Heart left ventricle (tissue), 16 donors: ENCODE results near the gene MYO16. TPM values are rescaled to one million over a fixed set of nuclear protein-coding genes. Genes with fewer than 3 reads are reported as not detected.

Experiments used
- ATAC-seq, 4 donors: fragments of 200-7000 bp; cut with Tn5 transposase; one replicate each; pipeline ENCODE4 v1.9.1; 2020 to 2022; ENCODE audit warnings: moderate library complexity in 4 of 4, mild to moderate bottlenecking in 3 of 4, moderate number of reproducible peaks in 1 of 4
- DNase-seq, 5 donors: peaks; one replicate each; pipeline ENCODE4 v3.0.0-alpha.2; 2020
- H3K27ac ChIP-seq, 12 donors: fragments of 200-600 bp; sonication (generic) in 4 of 12; one replicate each; pipeline versions ENCODE4 v1.5.0 to v1.8.0; 2016 to 2022; ENCODE audit warnings: mild to moderate bottlenecking in 2 of 12
- H3K27me3 ChIP-seq, 9 donors: fragments of 200-600 bp; sonication (generic) in 2 of 9; one replicate each; pipeline versions ENCODE4 v1.5.1 to v1.8.0; 2016 to 2022; ENCODE audit warnings: mild to moderate bottlenecking in 3 of 9
- H3K36me3 ChIP-seq, 9 donors: fragments of 200-600 bp; sonication (generic) in 2 of 9; one replicate each; pipeline versions ENCODE4 v1.5.0 to v1.8.0; 2018 to 2022; ENCODE audit warnings: mild to moderate bottlenecking in 2 of 9
- H3K4me1 ChIP-seq, 12 donors: fragments of 200-600 bp; sonication (generic) in 4 of 12; one replicate each; pipeline versions ENCODE4 v1.5.0 to v1.8.0; 2016 to 2022; ENCODE audit warnings: mild to moderate bottlenecking in 3 of 12
- H3K4me3 ChIP-seq, 12 donors: fragments of 200-600 bp; sonication (generic) in 4 of 12; one replicate each; pipeline versions ENCODE4 v1.5.0 to v1.8.0; 2017 to 2022; ENCODE audit warnings: mild to moderate bottlenecking in 9 of 12, moderate library complexity in 4 of 12
- H3K9me3 ChIP-seq, 12 donors: fragments of 200-600 bp; sonication (generic) in 4 of 12; one replicate each; pipeline versions ENCODE4 v1.5.0 to v1.8.0; 2016 to 2022; ENCODE audit warnings: mild to moderate bottlenecking in 1 of 12
- CTCF ChIP-seq, 12 donors: fragments of 200-600 bp; sonication (generic) in 4 of 12; IDR thresholded peaks; one replicate each; pipeline versions ENCODE4 v1.5.0 to v1.8.0; 2018 to 2022; ENCODE audit warnings: antibody characterized with exemption in 12 of 12, mild to moderate bottlenecking in 5 of 12
- POLR2A ChIP-seq, 2 donors: fragments of 450-650 bp; IDR thresholded peaks; one replicate each; pipeline ENCODE4 v1.6.1; 2017; ENCODE audit warnings: antibody characterized with exemption in 2 of 2, mild to moderate bottlenecking in 2 of 2, moderate library complexity in 2 of 2
- WGBS, 4 donors: extraction: QIAGEN DNeasy Blood & Tissue Kit in 2 of 4; methylation state at CpG; one replicate each; pipeline versions ENCODE4 v1.1.5 to v1.1.7; 2013 to 2018; 5-methylcytosine and 5-hydroxymethylcytosine counted together
- intact Hi-C, 10 donors: fragments of 100-400 bp; cut with DNase I; formaldehyde crosslinking; loops; one replicate each; pipeline versions ENCODE4 v1.11.1 to v1.14.2; 2022
- polyA plus RNA-seq, 2 donors: library from polyadenylated mRNA; stranded (reverse); fragments of 200-250 nt; gene quantifications; one replicate each; pipeline ENCODE4 v1.2.3, GENCODE V29; 2013
- total RNA-seq, 9 donors: library from RNA; depleted of rRNA in 2 of 9; stranded (reverse); fragments of >200 nt in 2 of 9; fragmentation: NEBNext Ultra II Directional in 3 of 9; extraction: Animal tissue kit (Norgen Biotek cat#: 25700) in 3 of 9; gene quantifications; one replicate each; pipeline versions ENCODE4 v1.1.0 to v1.2.4, GENCODE V29; 2016 to 2023
- donor health status: ischemic (EF 13 %, LVEDD 7.1; RV severe dilation, severe dysfunction).
- donor health status: healthy with polysubstance abuse.
- donor health status: DM: no; HTN: yes; CAD: no.
- donor health status: DM: no; HTN: no; CAD: no.
- donor health status: ischemic (EF 25% LVEDD 6.9; RV normal size, moderate dysfunction).
- donor health status: ischemic (EF 25% LVEDD 5.7; RV mildly dilated, moderate dysfunction).
- donor health status: healthy.
- donor health status: DM: yes; HTN: yes; CAD: no.
- donor health status: ischemic (EF 35%, LVEDD 5.7; RV mildly dilated, moderate dysfunction).
- donor health status: nonischemic (EF 11% LVEDD 7.7; RV severe dilation, severe dysfunction).
- donor health status: DM: yes; HTN: yes; CAD: no.
- donor health status: PGD.
- donor health status: ischemic (EF 29% LVEDD 5.4; RV normal size, mild dysfunction).
- donor health status: nonischemic (EF 23%, LVEDD 6.1; RV moderate dilation, normal function).

The MYO16 gene
- total and polyA plus RNA-seq, 11 donors = 0.16 to 5.2 (median 0.81) TPM

- DNase-seq (no peak), ATAC-seq (no peak)
- Histone ChIP-seq H3K27ac (no peak overlapping the region), H3K36me3 (no peaks in the 10 kb centered on the region), H3K4me1 (no peaks in the 10 kb centered on the region), H3K9me3 (peaks cover 0 to 32% (median 19%) of the 10 kb centered on the region in 12 donors), H3K27me3 (no peaks in the 10 kb centered on the region), H3K4me3 (no peak overlapping the region)
- TF ChIP-seq CTCF (IDR thresholded peaks at IDR 0.05) (no peak), POLR2A (IDR thresholded peaks at IDR 0.05) (no peak)
- intact Hi-C loops = no loop called here
- WGBS, 4 donors = 76 to 92% (median 85%) methylated on average over 1 of the region's 1 CpG
These were observed 37.8 kb downstream of the MYO16 start for GRCh38 chr13:108667205-108667604.

DNA sequence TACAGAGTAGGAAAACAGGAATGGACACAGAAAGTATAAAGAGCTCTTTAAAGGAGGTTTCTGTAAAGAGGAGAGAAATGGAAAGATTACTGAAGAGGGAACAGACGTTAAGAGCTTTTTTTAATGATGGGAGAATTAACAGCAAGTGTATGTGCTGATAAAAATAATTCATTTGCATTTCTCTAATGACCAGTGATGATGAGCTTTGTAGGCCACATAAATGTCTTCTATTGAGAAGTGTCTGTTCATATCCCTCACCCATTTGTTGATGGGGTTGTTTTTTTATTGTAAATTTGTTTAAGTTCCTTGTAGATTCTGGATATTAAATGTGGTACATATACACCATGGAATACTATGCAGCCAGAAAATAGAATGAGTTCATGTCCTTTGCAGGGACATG, 40.0 kb downstream of the MYO16 start:
- 40 to 63% (median 46%) methylated on average over 1 of the region's 1 CpG for WGBS, 4 donors
- H3K9me3 ChIP-seq = peaks cover 0 to 32% (median 16%) of the 10 kb centered on the region in 12 donors
- intact Hi-C loops = no loop called here
- no peaks in the 10 kb centered on the region for H3K27me3 ChIP-seq
- no peak for ATAC-seq
- no peaks in the 10 kb centered on the region for H3K36me3 ChIP-seq
- TF ChIP-seq POLR2A (IDR thresholded peaks at IDR 0.05) (no peak), CTCF (IDR thresholded peaks at IDR 0.05) (no peak)
- no peak overlapping the region for H3K4me3 ChIP-seq
- no peak overlapping the region for H3K27ac ChIP-seq
- DNase-seq = no peak
- H3K4me1 ChIP-seq = no peaks in the 10 kb centered on the region

- WGBS, 4 donors = 83 to 91% (median 86%) methylated on average over 6 of the region's 6 CpGs
These were observed 44.9 kb downstream of the MYO16 start for GRCh38 chr13:108674346-108674745.

DNA sequence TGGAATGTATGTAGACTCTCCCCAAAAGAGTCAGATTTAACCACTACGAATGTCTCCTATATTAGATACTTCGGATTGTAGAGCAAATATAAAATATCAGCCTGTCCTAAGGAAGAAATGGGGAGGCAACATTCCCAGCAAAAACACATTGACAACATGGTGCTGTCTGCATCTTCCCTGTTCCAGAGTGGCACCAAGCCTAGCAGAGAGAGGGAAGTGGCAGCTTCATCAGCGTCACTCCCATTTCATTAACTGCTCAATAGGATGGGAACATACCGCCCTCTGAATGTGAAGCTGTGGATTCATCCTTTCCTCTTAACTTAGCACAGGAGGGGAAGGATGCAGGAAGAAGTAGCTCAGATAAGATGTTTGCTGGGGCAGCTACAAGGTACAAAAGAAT, 45.4 kb downstream of the MYO16 start:
- DNase-seq (no peak), ATAC-seq (no peak)
- H3K27ac ChIP-seq = no peak overlapping the region
- H3K9me3 ChIP-seq = peaks cover 0 to 8% (median 1%) of the 10 kb centered on the region in 12 donors
- 78 to 89% (median 83%) methylated on average over 4 of the region's 4 CpGs for WGBS, 4 donors
- H3K27me3 ChIP-seq = no peaks in the 10 kb centered on the region
- no peaks in the 10 kb centered on the region for H3K36me3 ChIP-seq
- intact Hi-C loops = no loop called here
- TF ChIP-seq CTCF (IDR thresholded peaks at IDR 0.05) = no peak
- TF ChIP-seq POLR2A (IDR thresholded peaks at IDR 0.05) = no peak
- no peaks in the 10 kb centered on the region for H3K4me1 ChIP-seq
- no peak overlapping the region for H3K4me3 ChIP-seq

More at GRCh38 chr13:108674346-108674745, 44.9 kb downstream of the MYO16 start:
- TF ChIP-seq CTCF (IDR thresholded peaks at IDR 0.05) (no peak), POLR2A (IDR thresholded peaks at IDR 0.05) (no peak)
- Histone ChIP-seq H3K4me1 (no peaks in the 10 kb centered on the region), H3K27ac (no peak overlapping the region), H3K4me3 (no peak overlapping the region), H3K27me3 (no peaks in the 10 kb centered on the region), H3K9me3 (peaks cover 0 to 13% (median 4%) of the 10 kb centered on the region in 12 donors), H3K36me3 (no peaks in the 10 kb centered on the region)
- intact Hi-C loops = no loop called here
- ATAC-seq (no peak), DNase-seq (no peak)
